HG02798 (cell line): ENCODE measurements around the gene GPR141.
A peak's percentile ranks its signal among the peaks of the same experiment; 100 is the strongest.

Source experiments
- ATAC-seq: cut with Tn5 transposase; IDR thresholded peaks from one replicate; pipeline ENCODE4 v1.9.1; 2021; ENCODE audit warnings: mild to moderate bottlenecking; ENCODE audit not compliant: unreplicated experiment, poor library complexity

Gene GPR141

DNA sequence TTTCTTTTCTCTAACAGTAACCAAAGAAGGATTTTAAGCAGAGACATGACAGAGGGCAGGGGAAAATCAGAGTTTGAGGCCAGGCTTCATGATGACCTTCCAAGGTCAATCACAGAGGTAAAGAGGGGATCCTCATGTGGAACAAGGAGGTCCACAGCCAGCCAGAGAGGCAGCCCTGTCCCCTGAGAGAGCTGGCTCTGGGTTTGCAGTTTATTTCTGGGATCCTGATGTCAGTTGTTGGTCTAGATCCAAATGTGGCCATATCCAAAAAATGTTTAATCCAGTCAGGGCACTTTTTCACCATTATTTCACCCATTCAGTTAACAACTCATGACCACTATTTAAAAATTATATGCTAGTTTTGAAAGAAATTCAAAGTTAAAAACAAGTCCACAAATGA is 45.6 kb downstream of the GPR141 start:
- no peak for ATAC-seq

GRCh38 chr7:37730501-37730900 is 46.9 kb downstream of the GPR141 start:
- ATAC-seq, result no peak

DNA sequence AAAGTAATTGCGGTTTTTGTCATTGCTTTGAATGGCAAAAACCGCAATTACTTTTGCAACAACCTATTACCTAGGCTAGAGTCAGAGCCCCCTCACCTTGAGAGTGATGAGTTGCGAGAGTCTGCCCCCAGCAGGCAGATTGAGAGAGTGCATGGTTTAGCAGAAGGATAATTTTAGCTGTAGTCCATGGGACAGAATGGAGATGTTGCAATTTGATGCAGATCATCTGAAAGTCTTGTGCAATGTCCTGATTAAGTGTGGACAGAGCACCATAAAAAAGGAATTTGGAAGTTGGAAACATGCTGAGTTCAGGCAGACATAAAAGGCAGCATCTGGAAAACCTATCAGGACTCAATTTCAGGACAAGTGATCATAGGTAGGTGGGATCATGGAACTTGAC is 48.7 kb downstream of the GPR141 start:
- ATAC-seq, result peak; percentile 81

DNA sequence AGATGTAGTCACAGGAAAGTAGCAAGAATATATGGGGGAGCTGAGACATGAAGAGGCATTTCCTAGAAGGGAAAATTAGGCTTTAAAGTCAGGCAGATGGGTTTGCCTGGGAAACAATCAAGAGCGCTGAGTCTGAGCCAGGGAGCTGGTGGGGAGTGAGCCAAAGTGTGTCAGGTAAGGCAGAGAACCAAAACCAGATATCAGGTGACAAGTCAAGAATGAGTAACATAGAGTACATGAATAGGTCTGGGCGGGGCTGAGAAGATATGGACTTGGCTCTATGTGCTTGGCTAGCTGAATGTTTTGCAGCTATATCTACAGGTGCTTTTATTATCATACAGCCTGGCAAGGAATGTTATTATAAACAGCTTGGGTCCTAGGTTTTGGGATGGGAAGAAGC is 49.3 kb downstream of the GPR141 start:
- ATAC-seq, result no peak

- ATAC-seq, result no peak
Measured at GRCh38 chr7:37735196-37735595, 51.6 kb downstream of the GPR141 start.

DNA sequence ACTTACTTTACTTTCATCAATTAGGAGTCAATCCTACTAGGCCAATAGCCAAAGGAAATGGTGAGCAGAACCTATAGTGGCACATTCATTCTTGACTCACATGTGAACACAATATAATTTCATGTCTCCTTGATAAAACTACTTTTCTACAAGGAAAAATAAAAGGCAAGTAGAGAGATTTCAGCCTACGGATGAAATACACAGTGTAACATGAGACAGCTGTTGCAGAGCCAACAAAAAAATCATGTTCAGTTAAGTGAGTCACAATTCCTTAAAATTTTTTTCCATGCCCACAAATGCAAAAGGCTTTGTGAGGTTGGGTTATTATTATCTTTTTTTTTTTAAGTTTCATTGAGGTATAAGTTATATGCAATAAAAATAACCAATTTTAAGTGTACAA is 54.8 kb downstream of the GPR141 start:
- ATAC-seq, result no peak

- no peak for ATAC-seq
Measured at GRCh38 chr7:37740398-37740797, 56.8 kb downstream of the GPR141 start.

DNA sequence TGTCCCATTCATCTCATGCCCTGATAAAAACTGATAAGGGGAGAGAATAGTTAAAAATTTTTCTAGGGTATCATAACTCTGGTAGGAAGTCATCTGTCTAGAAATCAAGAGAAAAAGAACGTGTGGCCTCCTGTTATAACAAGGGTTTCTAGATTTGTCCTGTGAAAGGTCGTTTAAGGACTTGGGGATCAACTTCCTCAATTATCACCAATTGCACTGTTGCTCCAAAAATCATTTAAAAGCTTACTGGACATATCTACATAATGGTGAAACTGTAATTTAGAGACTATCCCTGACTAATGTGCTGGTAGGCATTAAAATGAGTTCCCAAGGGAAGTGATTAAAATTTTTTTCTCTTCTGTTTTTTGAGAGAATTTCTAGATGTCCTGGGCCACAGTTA is 58.2 kb downstream of the GPR141 start:
- ATAC-seq, result no peak

DNA sequence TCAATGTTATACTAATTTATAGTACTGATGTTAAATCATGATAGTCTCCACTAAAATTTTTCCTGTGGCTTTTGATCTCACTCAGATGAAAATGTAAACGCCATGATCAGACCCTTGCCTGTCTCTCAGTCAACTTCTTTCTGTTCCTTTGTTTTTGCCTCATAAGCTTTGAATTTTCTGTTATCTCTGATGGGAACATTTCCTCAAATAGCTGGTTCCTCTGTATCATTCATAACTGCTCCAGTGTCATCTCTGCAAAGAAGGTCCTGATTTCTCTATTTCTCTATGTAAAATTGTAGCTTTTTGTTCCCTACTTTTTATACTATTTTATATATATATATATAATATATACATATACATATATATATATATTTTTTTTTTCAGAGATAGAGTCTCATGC is 67.5 kb downstream of the GPR141 start:
- no peak for ATAC-seq

DNA sequence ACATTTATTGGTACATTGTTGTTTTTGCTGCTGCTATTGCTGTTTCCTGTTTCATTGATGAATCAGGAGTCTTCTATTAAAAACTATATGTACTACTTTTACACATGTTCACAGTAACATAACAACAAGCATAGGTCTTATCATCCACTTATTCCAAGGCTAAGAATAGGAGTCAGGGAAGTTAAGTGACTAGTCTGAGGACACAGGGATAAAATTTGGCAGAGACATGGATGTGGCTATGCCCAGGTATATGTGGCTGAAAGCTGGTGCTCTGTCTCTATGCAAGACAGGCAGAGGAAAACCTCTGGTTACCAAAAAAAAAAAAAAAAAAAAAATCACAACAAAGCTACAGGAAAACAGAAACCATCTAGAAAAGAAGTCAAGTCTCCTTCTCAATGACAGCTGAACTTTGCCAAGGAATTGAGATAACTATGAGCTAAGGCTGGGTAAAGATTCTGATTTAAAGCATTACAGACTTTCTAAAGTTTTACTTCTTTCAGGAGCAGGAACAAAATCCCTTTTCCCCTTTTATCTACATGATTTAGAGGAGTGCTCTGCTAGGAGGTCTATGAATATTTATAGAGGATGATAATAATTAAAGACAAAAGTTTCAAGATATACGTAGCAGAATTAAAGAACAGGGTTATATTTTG is 70.0 kb downstream of the GPR141 start:
- ATAC-seq, result no peak

GRCh38 chr7:37756797-37757551 is 73.4 kb downstream of the GPR141 start:
- no peak for ATAC-seq

- ATAC-seq, result no peak
Measured at GRCh38 chr7:37757563-37757962, 74.0 kb downstream of the GPR141 start.

DNA sequence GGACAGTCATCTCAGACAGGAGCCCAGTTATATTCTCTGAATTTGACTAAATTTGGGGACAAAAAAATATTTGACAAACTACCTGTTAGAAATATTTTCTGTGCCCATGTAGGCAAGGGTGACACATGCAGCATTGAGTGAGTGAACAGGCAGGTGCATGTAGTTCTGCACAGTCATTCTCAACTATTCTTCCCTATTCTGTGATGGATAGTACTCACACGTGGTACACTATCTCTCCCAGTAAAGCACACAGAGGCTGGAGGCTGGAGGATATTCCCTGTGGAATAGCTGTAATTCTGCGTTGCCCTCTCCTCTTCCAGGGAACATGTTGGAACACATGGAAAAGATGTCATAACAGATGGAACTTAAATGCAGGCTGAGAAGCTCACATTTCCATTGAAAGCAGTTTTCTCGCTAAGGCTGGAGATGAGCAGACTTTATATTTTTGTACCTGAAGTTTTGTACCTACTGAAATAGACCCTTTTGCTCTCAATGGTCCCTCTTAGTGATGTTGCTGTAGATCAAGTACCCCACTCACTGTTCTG is 75.0 kb downstream of the GPR141 start:
- ATAC-seq, result no peak

DNA sequence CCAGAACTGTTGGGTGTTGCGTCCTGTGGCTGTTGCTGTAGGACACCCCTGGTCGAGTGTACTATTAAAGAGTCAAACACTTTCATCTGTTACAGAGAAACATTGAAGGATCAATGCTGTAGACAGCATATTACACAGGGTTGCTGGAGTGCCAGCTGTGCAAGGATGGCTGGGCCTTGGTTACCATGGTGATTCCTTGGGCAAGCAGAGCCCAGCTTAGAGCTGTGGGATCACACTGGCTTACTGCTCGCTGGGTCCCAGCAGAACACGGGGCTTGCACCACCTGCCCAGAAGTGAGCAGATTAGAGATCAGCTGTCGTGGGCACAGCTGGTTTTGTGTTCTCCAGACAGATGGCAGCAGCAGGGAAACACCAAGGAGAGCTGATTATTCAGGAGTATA is 76.0 kb downstream of the GPR141 start:
- no peak for ATAC-seq

DNA sequence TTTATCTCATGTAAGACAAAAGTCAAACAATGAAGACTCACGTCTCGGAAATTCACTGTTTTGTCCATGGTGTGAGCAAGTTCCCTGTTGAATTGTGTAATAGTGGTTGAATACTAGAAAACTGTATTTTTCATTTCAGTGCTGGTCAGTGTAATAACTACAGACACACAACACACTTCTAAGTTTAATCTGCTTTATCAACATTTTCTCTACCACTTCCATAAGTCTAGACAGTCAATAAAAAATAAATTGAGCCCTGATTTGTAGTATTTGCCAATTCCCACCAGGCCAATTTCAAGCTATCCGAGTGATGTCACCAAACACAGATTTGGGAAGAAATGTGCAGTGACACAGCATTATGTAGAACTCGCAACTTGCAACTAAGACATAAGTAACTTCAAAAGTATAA is 81.9 kb downstream of the GPR141 start:
- no peak for ATAC-seq

DNA sequence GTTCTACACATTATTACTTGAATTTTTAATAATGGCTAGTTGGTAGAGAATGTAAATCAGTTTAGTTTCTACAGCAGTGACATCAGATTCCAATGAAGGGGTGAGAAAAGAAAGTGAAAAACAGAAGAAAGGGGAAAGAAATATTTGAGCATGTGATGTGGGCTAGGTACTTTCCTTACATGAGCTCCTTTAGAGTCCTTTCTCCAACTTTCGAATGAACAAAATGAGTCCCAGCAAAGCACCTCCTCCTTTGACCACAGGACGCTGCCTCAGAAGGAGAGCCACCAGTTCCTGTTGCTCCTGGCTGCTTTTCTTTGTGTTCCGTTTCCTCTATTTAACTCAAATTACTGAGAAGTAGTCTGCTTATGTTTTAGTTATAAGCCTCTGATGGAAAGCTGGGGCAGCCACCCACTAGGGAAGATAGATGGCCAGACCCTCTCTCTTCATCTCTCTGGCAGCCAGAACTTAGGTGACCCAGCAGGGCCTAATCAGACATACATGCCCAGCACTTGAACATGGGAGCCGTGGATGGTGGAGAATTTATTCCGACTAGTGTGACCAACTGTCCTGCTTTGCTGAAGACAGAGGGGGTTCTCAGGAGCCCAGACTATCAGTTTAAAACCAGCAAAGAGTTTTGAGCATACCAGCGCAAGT is 82.4 kb downstream of the GPR141 start:
- peak; percentile 82 for ATAC-seq

DNA sequence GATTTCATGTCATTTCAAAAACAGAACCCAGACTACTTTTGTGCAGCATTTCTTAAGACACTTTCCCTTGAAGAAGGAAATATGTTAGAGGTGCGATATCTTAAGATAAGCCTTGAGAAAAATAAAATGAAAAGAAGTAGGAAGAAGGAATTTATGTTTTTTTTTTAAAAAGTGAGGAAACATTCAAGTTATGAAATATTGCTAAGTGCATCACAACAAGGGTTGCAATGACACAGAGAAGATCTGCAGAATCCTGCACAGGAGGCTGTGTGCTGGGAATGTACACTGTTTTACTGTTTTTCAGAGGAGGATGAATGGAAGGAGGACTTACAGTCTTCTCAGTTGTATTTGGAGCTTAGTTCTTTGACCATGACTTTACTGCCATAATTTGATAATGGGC is 85.0 kb downstream of the GPR141 start:
- no peak for ATAC-seq

DNA sequence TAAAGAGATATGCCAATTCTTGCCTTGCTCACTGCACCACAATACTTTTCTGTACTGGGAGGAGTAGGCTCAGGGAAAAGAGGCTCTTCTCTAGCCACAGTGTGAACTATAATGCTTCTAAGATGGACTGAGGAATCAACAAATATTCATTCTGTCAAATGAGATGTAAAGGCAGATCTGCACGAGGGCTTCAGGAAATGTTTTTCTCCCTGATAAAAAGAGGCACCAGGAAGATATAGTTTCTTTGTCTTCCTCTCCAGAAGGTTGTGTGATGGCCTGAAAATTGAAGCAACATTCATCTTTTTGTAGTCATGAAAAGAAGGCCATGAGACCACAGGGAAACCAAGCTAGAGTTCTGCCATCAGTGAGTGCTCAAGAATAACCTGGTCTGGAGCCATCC is 85.7 kb downstream of the GPR141 start:
- no peak for ATAC-seq

DNA sequence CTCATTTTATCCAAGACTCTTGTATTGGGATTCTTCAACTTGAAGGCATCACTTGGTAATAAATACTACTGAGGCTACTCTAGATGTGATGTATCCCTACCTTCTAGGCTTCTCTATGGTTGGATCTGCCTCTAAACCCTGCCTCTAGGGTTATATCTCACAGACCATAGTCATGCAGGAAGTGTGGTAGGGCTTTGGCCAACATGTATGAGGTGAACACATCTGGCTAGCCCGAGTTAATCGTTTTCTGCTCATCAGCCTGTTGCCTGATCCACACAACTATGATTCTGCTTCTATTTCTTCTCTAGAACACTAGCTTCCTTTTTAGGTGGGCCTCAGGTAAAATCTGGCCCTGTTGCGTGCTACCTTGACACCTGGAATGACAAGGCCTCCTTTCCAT is 86.2 kb downstream of the GPR141 start:
- ATAC-seq, result no peak

GRCh38 chr7:37770838-37771237 is 87.3 kb downstream of the GPR141 start:
- no peak for ATAC-seq

DNA sequence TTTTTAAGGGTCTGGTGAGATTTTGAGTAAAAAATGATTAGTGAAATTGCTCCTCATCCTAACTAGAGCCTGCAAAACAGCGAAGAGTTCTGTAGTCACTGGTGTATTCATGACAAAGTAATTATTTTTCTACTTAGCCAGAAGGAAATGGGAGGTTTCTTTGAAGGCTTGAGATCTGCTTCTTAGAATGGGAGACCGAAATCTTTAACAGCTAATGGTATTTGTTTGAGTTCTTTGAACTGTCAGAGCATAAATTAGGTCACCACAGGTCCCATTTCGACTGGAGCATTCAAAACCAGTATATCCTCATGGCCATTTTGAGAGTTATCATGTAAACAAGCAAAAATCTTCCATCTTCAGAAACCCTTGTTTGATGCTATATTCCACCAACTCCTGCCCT is 87.8 kb downstream of the GPR141 start:
- no peak for ATAC-seq
